ENCODE measurements around the gene EOLA1. TPM values are rescaled to one million over a fixed set of nuclear protein-coding genes. Genes with fewer than 3 reads are reported as not detected.
"Not testable (repeated sequence)": the region's sequence is repeated elsewhere in the genome, so short reads cannot be mapped to it uniquely, and the experiment has no call there.

Gene EOLA1
- total RNA-seq, 1 experiment from 2014 or later = 11.6 TPM

- Histone ChIP-seq H3K36me3 (ENCODE audit: insufficient read depth, low read length) (no peaks in the 10 kb centered on the region), H3K4me1 (ENCODE audit: low read length) (peaks cover 7% of the 10 kb centered on the region), H3K4me3 (ENCODE audit: low read length) (no peak overlapping the region), H3K4me2 (ENCODE audit: low read depth, low read length, poor library complexity, severe bottlenecking) (no peak overlapping the region), H2AFZ (ENCODE audit: low read length) (no peak overlapping the region), H3K27me3 (ENCODE audit: low read length) (no peaks in the 10 kb centered on the region), H3K79me2 (ENCODE audit: low read length) (no peaks in the 10 kb centered on the region), H3K27ac (ENCODE audit: low read length) (no peak overlapping the region), H3K9ac (ENCODE audit: low read length) (no peak overlapping the region), H3K9me2 (replicated peaks; ENCODE audit: insufficient read depth, low read length) (no peaks in the 10 kb centered on the region; the same call in 1 of the 2 replicates), H3K9me3 (ENCODE audit: low read length) (no peaks in the 10 kb centered on the region), H4K20me1 (ENCODE audit: insufficient read depth, low read depth, low read length) (no peaks in the 10 kb centered on the region)
- DNase-seq = no peak
Observed at GRCh38 chrX:149518236-149518635, 22.6 kb upstream of the EOLA1 start.

GRCh38 chrX:149520636-149521277 lies 20.1 kb upstream of the EOLA1 start:
- not testable (repeated sequence) for H4K20me1 ChIP-seq (ENCODE audit: insufficient read depth, low read depth, low read length); H3K36me3 ChIP-seq (ENCODE audit: insufficient read depth, low read length); H3K79me2 ChIP-seq (ENCODE audit: low read length); H3K4me3 ChIP-seq (ENCODE audit: low read length); H3K9me3 ChIP-seq (ENCODE audit: low read length); H2AFZ ChIP-seq (ENCODE audit: low read length); H3K9me2 ChIP-seq (replicated peaks; ENCODE audit: insufficient read depth, low read length); H3K27ac ChIP-seq (ENCODE audit: low read length); H3K9ac ChIP-seq (ENCODE audit: low read length); H3K27me3 ChIP-seq (ENCODE audit: low read length); DNase-seq; H3K4me2 ChIP-seq (ENCODE audit: low read depth, low read length, poor library complexity, severe bottlenecking)
- H3K4me1 ChIP-seq (ENCODE audit: low read length) = peaks cover 24% of the 10 kb centered on the region

GRCh38 chrX:149521438-149521837 lies 19.4 kb upstream of the EOLA1 start:
- no peak overlapping the region for H3K4me2 ChIP-seq (ENCODE audit: low read depth, low read length, poor library complexity, severe bottlenecking)
- H3K27ac ChIP-seq (ENCODE audit: low read length) = no peak overlapping the region
- no peak overlapping the region for H3K9ac ChIP-seq (ENCODE audit: low read length)
- no peaks in the 10 kb centered on the region for H3K9me3 ChIP-seq (ENCODE audit: low read length)
- peaks cover 3% of the 10 kb centered on the region; the same call in 1 of the 2 replicates for H3K9me2 ChIP-seq (replicated peaks; ENCODE audit: insufficient read depth, low read length)
- no peak overlapping the region for H2AFZ ChIP-seq (ENCODE audit: low read length)
- no peak for DNase-seq
- H4K20me1 ChIP-seq (ENCODE audit: insufficient read depth, low read depth, low read length) = no peaks in the 10 kb centered on the region
- no peaks in the 10 kb centered on the region for H3K79me2 ChIP-seq (ENCODE audit: low read length)
- H3K4me1 ChIP-seq (ENCODE audit: low read length) = peaks cover 25% of the 10 kb centered on the region
- no peak overlapping the region for H3K4me3 ChIP-seq (ENCODE audit: low read length)
- H3K36me3 ChIP-seq (ENCODE audit: insufficient read depth, low read length) = no peaks in the 10 kb centered on the region
- no peaks in the 10 kb centered on the region for H3K27me3 ChIP-seq (ENCODE audit: low read length)

GRCh38 chrX:149522916-149523315 lies 17.9 kb upstream of the EOLA1 start:
- H3K36me3 ChIP-seq (ENCODE audit: insufficient read depth, low read length) = no peaks in the 10 kb centered on the region
- no peaks in the 10 kb centered on the region for H4K20me1 ChIP-seq (ENCODE audit: insufficient read depth, low read depth, low read length)
- H3K9me3 ChIP-seq (ENCODE audit: low read length) = no peaks in the 10 kb centered on the region
- H3K4me3 ChIP-seq (ENCODE audit: low read length) = no peak overlapping the region
- DNase-seq = no peak
- H2AFZ ChIP-seq (ENCODE audit: low read length) = no peak overlapping the region
- H3K4me1 ChIP-seq (ENCODE audit: low read length) = peaks cover 25% of the 10 kb centered on the region
- no peak overlapping the region for H3K4me2 ChIP-seq (ENCODE audit: low read depth, low read length, poor library complexity, severe bottlenecking)
- no peaks in the 10 kb centered on the region for H3K79me2 ChIP-seq (ENCODE audit: low read length)
- H3K27ac ChIP-seq (ENCODE audit: low read length) = no peak overlapping the region
- peaks cover 3% of the 10 kb centered on the region; the same call in 1 of the 2 replicates for H3K9me2 ChIP-seq (replicated peaks; ENCODE audit: insufficient read depth, low read length)
- no peaks in the 10 kb centered on the region for H3K27me3 ChIP-seq (ENCODE audit: low read length)
- no peak overlapping the region for H3K9ac ChIP-seq (ENCODE audit: low read length)

DNA sequence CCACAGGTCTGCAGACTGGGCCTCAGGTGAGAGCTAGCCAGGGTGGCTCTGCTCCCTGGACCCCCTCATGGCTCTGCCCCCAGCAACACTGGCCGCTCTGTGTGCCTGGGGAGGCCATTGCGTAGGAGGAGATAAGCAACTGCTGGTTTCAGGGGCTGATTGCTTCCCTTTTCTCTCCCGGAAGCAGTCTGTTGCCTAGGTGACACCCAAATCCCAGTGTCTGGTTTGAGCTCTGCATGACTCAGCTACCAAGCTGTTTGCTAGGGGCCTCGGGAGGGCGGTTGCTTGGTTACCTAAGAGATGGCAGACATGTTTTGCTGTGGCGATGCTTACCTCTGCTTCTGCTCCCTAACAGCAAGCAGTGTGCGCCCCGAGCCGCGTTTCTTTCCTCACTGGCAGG lies 15.4 kb upstream of the EOLA1 start:
- H2AFZ ChIP-seq (ENCODE audit: low read length); H3K27me3 ChIP-seq (ENCODE audit: low read length); H3K9me3 ChIP-seq (ENCODE audit: low read length); H3K9me2 ChIP-seq (replicated peaks; ENCODE audit: insufficient read depth, low read length); H3K79me2 ChIP-seq (ENCODE audit: low read length); H4K20me1 ChIP-seq (ENCODE audit: insufficient read depth, low read depth, low read length); H3K36me3 ChIP-seq (ENCODE audit: insufficient read depth, low read length): not testable (repeated sequence)
- peak overlapping the region; percentile 45; the same call in 1 of the 2 replicates for H3K4me3 ChIP-seq (ENCODE audit: low read length)
- DNase-seq = peak; percentile 92
- peaks cover 26% of the 10 kb centered on the region for H3K4me1 ChIP-seq (ENCODE audit: low read length)
- peak overlapping the region; percentile 79 for H3K27ac ChIP-seq (ENCODE audit: low read length)
- peak overlapping the region; percentile 62 for H3K9ac ChIP-seq (ENCODE audit: low read length)
- H3K4me2 ChIP-seq (ENCODE audit: low read depth, low read length, poor library complexity, severe bottlenecking) = peak overlapping the region; percentile 63

DNA sequence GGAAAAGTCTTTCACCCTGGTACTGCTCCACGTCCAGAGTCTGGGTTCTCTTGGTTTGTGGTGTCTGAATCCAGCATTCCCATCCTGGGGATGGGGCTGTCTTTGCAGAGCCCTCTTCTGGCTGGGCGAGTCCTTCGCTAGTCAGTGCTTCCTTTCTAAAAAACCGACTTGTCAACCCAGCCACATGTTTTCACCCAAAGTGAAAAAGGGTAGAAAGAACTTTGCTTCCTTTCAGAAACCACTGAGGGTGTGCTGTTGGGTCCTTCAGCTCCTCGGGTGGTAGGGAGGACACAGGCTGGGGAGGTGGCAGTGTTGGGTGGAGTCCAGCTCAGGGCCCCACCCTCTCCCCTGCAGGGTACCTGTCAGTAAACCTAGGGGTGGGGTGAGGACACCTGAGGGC lies 14.9 kb upstream of the EOLA1 start:
- not testable (repeated sequence) for H3K27me3 ChIP-seq (ENCODE audit: low read length); H4K20me1 ChIP-seq (ENCODE audit: insufficient read depth, low read depth, low read length); H3K79me2 ChIP-seq (ENCODE audit: low read length); H3K9me2 ChIP-seq (replicated peaks; ENCODE audit: insufficient read depth, low read length); H3K36me3 ChIP-seq (ENCODE audit: insufficient read depth, low read length); H3K9me3 ChIP-seq (ENCODE audit: low read length); H2AFZ ChIP-seq (ENCODE audit: low read length)
- Histone ChIP-seq H3K4me1 (ENCODE audit: low read length) (peaks cover 31% of the 10 kb centered on the region), H3K27ac (ENCODE audit: low read length) (peak overlapping the region; percentile 77), H3K4me3 (ENCODE audit: low read length) (peak overlapping the region; percentile 38; the same call in 1 of the 2 replicates), H3K4me2 (ENCODE audit: low read depth, low read length, poor library complexity, severe bottlenecking) (peak overlapping the region; percentile 58), H3K9ac (ENCODE audit: low read length) (peak overlapping the region; percentile 50; the same call in 1 of the 2 replicates)
- peak; percentile 51 for DNase-seq

- DNase-seq; H3K27me3 ChIP-seq (ENCODE audit: low read length); H3K79me2 ChIP-seq (ENCODE audit: low read length); H3K9me3 ChIP-seq (ENCODE audit: low read length); H3K9me2 ChIP-seq (replicated peaks; ENCODE audit: insufficient read depth, low read length); H3K4me3 ChIP-seq (ENCODE audit: low read length); H3K36me3 ChIP-seq (ENCODE audit: insufficient read depth, low read length); H2AFZ ChIP-seq (ENCODE audit: low read length); H4K20me1 ChIP-seq (ENCODE audit: insufficient read depth, low read depth, low read length): not testable (repeated sequence)
- H3K27ac ChIP-seq (ENCODE audit: low read length) = peak overlapping the region; percentile 77
- peak overlapping the region; percentile 50; the same call in 1 of the 2 replicates for H3K9ac ChIP-seq (ENCODE audit: low read length)
- H3K4me2 ChIP-seq (ENCODE audit: low read depth, low read length, poor library complexity, severe bottlenecking) = peak overlapping the region; percentile 58
- H3K4me1 ChIP-seq (ENCODE audit: low read length) = peaks cover 37% of the 10 kb centered on the region
Observed at GRCh38 chrX:149526318-149527033, 14.3 kb upstream of the EOLA1 start.

DNA sequence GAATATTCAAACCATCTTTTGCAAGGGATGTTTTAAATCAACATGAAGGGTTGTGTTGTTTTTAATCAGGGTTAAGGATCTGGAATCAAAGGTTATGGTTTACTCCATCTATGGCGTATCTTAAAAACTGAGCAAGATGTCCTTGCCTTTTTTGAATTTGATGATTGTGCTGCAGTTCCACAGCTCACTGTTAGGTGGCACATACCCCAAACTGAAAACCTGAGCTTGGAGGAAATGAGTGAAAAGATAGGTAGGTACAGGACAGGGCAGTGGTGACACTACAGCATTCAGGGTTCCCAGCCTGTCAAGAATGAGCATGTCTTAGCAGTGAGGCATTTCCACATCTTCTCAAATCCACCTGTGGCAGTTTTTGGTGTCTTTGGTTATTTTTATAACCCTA lies 13.1 kb upstream of the EOLA1 start:
- no peak overlapping the region for H2AFZ ChIP-seq (ENCODE audit: low read length)
- H3K27ac ChIP-seq (ENCODE audit: low read length) = no peak overlapping the region
- H3K4me1 ChIP-seq (ENCODE audit: low read length) = peaks cover 45% of the 10 kb centered on the region
- H3K9me2 ChIP-seq (replicated peaks; ENCODE audit: insufficient read depth, low read length) = peaks cover 3% of the 10 kb centered on the region; the same call in 1 of the 2 replicates
- H3K79me2 ChIP-seq (ENCODE audit: low read length) = no peaks in the 10 kb centered on the region
- H4K20me1 ChIP-seq (ENCODE audit: insufficient read depth, low read depth, low read length) = no peaks in the 10 kb centered on the region
- H3K4me3 ChIP-seq (ENCODE audit: low read length) = no peak overlapping the region
- H3K9ac ChIP-seq (ENCODE audit: low read length) = no peak overlapping the region
- peak; percentile 89 for DNase-seq
- H3K27me3 ChIP-seq (ENCODE audit: low read length) = no peaks in the 10 kb centered on the region
- H3K4me2 ChIP-seq (ENCODE audit: low read depth, low read length, poor library complexity, severe bottlenecking) = no peak overlapping the region
- H3K9me3 ChIP-seq (ENCODE audit: low read length) = no peaks in the 10 kb centered on the region
- H3K36me3 ChIP-seq (ENCODE audit: insufficient read depth, low read length) = no peaks in the 10 kb centered on the region
